ENCODE measurements around the gene CCR2.

DNA sequence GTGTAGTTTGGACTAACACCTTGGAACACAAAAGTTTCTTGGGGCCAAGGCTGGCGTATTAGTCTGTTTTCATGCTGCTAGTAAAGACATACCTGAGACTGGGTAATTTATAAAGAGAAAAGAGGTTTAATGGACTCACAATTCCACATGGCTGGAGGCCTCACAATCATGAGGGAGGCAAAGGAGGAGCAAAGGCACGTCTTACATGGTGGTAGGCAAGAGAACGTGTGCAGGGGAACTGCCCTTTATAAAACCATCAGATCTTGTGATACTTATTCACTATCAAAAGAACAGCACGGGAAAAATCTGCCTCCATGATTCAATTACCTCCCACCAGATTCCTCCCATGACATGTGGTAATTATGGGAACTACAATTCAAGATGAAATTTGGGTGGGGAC is 9.4 kb upstream of the CCR2 start:
- TF ChIP-seq CTCF (IDR thresholded peaks at IDR 0.05): no peak
- no peak for TF ChIP-seq POLR2A (IDR thresholded peaks at IDR 0.05)
